HK-2 (cell line): ENCODE data around the gene SIT1.
A peak's percentile ranks its signal among the peaks of the same experiment; 100 is the strongest.
"Not testable (repeated sequence)": the region's sequence is repeated elsewhere in the genome, so short reads cannot be mapped to it uniquely, and the experiment has no call there.

Experiments
- DNase-seq: peaks from one replicate; pipeline ENCODE4 v3.0.0-alpha.2; 2018; ENCODE audit not compliant: unreplicated experiment

The SIT1 gene

GRCh38 chr9:35660966-35661415 lies 10.3 kb upstream of the SIT1 start:
- DNase-seq: no peak

GRCh38 chr9:35659340-35659739 lies 8.6 kb upstream of the SIT1 start:
- DNase-seq: no peak

DNA sequence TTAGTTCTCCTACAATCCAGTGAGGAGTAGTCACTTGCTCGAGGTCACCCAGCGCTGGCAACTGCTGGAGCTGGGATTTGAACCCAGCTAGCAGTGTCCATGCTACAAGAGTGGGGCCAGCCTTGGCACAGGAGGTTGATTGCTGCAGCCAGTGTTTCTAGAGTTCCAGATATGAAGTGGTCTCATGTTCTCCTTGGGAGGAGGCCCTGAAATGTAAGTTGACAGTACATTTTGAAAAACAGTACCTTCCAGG lies 8.2 kb upstream of the SIT1 start:
- no peak for DNase-seq

DNA sequence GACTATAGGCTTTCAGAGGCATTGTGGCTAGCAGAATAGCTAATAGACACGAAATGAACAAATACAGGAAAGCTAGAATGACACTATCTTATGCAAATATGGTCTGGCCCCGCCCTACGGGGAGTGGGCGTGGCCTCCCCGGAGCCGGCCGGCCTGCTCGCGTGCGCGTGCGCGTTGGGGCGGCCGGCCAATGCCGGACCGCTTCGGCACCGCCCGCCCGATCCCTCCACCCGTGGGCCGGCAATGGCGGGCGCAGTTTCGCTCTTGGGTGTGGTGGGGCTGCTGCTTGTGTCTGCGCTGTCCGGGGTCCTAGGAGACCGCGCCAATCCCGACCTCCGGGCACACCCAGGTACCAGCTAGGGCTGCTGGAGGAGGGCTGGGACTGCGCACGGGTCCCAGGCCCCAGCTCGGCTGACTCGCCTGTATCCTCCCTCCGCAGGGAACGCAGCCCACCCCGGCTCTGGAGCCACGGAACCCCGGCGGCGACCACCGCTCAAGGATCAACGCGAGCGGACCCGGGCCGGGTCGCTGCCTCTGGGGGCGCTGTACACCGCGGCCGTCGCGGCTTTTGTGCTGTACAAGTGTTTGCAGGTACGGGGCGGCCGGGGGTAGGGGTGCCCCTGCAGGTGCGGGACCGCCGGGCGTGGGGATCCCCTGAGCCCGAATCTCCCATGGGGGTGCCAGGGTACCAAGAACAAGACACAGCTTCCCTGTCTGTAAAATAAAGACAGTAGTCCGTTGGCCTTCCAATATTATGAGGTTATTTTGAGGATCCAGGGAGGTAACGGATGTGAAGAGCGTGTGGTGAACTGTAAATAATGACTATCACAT lies 7.6 kb upstream of the SIT1 start, which contains the start of gene CCDC107:
TSS of gene CCDC107 (plus strand) at position 156 of the 831 bp plus-strand sequence. CDS start at position 244, 88 bp downstream.
- DNase-seq: peak; percentile 79

DNA sequence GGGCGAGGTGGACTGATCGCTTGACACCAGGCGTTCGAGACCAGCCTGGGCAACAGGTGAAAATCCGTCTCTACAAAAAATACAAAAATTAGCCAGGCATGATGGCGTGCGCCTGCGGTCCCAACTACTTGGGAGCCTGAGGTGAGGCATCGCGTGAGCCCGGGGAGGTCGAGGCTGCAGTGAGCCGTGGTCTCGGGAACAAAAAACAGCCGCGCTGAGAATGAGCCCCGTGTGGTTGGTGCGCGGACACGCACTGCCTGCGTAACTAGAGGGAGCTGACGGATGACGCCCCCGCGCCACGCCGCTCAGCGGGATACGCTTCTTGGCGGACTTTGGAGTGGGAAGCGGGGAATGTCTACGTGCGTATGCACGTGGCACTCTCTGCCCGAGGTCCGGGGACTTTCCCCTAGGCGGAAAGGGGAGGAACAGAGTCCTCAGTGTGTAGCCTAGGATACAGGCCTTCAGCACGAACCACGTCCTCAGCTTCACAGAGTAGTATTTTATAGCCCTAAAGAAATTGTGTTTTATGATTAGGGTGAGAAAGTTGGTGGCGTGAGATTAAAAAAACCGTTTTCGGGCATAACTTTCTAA lies 6.9 kb upstream of the SIT1 start, which contains the start of gene RMRP:
TSS of gene RMRP (minus strand) at position 474 of the 591 bp plus-strand sequence.
- DNase-seq: peak; percentile 94

DNA sequence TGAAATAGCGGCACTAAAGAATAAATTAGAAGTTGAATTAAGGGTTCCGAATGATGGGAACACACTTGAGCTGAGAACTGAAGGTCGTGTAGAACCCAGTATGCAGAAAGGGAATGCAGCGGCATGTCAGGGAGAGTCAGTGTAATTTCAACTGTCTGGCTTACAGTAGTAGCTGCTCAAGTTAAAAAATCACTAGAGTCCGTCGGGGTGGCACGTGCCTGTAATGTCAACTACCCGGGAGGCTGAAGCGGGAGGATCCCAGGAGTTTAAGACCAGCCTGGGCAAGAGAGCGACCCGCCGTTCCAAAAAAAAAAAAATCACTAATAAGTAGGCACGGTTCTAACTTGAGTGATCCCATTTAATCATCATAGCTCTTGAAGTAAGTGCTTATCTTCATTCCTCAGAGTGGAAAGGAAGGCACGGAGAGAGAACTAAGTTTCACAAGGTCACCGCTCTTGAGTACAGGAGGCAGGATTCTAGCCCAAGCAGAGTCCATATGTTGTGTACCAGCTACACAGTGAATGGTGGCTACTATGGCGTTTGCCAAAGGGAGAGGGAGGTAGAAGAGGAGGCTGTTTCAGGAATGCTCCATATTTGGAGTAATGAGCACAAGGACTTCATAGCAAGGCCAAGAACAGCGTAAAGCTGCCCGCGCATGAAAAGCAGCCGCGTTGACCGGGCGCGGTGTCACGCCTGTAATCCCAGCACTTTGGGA lies 6.3 kb upstream of the SIT1 start:
- DNase-seq: no peak

DNA sequence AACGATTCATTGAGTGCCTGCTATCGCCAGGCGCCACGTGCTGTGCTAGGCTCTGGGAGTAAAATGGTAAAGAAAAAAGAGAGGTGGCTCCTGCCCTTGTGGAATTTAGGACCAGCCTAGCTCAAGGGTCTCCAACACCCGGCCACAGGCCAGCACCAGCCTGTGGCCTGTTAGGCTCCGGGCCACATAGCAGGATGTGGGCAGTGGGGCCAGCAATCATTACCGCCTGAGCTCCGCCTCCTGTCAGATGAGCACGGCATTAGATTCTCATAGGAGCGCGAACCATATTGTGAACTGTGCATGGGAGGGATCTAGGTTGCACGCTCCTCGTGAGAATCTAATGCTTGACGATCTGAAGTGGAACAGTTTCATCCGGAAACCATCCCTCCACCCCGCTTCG lies 5.6 kb upstream of the SIT1 start:
- no peak for DNase-seq

DNA sequence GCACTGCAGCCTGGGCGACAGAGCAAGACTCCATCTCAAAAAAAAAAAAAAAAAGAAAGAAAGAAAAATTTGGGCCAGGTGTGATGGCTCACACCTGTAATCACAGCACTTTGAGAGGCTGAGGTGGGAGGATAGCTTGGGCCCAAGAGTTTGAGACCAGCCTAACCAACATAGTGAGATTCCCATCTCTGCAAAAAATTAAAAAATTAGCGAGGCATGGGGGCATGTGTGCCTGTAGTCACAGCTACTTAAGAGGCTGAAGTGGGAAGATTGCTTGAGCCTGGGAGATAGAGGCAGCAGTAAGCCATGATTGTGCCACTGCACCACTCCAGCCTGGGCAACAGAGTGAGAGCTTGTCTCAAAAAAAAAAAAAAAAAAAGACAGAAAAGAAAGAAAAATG lies 2.9 kb upstream of the SIT1 start:
- DNase-seq: no peak

- no peak for DNase-seq
These were observed 2.1 kb upstream of the SIT1 start for GRCh38 chr9:35652829-35653209.

GRCh38 chr9:35651956-35652828 lies 1.5 kb upstream of the SIT1 start:
- no peak for DNase-seq

DNA sequence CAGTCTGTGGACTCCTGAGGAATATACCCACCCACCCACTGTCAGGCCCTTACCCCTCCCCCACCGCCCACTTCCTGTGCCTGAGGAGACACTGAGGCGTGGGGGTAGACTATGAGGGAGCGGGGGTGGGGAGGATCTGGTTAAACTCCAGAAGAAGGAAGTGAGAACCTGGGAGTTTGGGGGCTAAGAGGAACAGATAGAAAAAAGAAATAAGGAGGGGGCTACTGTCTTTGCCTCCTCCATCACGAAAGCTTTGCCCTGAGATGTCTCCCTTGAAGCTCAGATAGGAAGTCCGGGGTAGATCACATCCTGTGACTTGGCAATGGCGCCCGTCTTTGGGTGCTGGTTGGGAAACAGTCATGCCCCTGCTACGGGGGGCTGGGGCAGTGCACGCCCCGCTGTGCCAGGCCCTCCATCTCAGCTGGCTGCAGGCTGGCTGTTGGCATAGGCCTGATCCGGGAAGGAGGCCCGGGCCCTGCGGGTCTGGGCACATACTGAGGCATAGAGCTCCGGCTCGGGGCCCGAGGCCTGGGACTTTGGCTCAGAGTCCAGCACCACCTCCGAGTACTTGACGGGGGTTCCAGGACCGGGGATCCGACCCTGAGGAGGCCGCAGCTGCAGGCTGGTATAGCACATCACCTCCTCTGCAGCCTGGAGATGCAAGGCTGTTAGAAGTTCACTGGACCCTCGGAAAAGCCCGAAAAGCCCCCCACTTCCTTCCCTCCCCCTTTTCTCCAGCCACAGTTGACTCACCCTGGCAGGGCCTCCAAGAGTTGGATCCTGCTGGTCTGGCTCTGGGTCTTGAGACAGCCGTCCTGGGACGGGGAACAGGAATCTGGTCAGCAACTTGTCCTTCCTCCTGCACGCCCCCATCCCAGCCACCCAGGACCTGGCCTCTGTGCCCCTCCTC lies 1.0 kb downstream of the SIT1 start:
- no peak for DNase-seq

- peak; percentile 85 for DNase-seq
These were observed 4.0 kb downstream of the SIT1 start for GRCh38 chr9:35646533-35647265.

DNA sequence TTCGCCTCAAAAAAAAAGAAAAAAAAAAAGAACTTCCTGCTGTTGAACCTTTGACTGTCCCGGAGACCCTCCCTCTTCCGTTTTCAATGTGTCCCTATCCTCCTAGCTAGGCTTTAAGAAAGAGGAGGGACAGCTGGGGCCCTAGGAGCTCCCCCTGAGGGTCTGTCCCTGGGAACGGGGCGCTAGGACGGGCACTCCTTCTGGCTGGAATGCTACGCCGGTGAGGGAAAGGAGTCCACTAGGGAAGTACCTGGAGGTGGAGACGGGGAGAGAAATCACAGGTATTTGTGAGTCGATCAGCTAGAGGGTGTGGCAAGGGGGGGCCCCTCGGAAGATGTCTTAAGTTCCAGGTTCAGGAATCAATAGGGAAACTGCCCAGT lies 4.6 kb downstream of the SIT1 start:
- DNase-seq: peak; percentile 50

DNA sequence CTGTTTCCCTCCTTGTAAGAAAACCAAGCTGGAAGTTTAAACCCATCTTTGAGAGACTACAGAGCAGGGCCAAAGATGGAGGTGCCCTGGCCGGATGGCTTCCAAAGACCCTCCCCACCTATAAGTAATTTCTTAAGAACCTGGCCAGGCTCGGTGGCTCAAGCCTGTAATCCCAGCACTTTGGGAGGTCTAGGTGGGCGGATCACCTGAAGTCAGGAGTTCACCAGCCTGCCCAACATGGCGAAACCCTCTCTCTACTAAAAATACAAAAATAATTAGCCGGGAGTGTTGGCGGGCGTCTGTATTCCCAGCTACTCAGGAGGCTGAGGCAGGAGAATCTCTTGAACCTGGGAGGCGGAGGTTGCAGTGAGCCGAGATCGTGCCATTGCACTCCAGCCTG lies 5.0 kb downstream of the SIT1 start:
- not testable (repeated sequence) for DNase-seq

DNA sequence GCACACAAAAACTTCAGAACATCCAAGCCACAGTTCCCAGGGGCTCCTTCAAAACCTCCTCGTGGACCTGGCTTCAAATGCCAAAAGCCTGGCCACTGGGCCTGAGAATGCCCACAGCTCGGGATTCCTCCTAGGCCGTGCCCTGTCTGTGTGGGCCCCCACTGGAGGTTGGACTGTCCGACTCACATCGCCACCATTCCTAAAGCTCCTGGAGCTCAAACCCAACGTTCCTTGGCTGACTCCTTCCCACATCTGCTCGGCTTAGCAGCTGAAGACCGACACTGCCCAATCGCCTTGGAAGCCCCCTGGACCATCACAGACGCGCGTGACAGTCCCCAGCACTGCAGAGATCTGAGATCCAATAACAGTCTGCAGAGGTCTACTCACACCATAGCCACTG lies 7.7 kb downstream of the SIT1 start:
- no peak for DNase-seq

DNA sequence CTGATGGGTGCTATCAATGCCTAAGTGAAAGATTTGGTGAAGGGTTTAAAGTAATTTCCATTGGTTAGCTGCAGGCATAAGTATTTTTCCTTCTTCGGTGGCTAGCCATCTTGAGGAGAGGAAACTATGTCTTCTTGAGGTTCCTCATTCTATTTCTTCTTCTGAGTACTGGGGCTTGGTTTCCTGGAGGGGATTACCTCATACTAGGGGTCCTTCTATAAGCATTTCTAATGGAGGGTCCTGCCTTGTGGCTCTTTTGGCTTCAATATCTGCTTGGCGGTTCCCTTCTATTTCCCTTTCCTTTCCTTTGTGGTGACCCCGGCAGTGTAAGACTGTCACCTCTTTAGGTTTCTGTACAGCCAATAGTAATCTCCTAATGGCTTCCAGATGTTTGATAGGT lies 9.3 kb downstream of the SIT1 start:
- not testable (repeated sequence) for DNase-seq

DNA sequence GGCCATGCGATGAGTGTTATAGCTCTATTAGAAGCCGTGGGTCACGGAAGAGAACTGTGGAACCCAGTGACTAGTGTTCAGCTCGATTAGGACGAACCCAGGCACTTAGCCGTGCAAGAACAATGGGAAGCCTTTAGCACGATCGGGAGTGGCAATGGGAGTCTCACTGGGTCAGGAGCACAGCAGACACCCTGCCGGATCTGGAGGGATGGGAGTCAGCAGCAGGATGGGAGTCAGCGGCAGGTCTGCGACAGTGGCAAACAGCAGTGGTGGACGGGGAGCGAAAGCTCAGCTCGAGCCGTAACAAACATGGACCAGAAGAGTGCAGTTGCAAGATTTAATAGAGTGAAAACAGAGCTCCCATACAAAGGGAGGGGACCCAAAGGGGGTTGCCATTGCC lies 10.3 kb downstream of the SIT1 start:
- not testable (repeated sequence) for DNase-seq

DNA sequence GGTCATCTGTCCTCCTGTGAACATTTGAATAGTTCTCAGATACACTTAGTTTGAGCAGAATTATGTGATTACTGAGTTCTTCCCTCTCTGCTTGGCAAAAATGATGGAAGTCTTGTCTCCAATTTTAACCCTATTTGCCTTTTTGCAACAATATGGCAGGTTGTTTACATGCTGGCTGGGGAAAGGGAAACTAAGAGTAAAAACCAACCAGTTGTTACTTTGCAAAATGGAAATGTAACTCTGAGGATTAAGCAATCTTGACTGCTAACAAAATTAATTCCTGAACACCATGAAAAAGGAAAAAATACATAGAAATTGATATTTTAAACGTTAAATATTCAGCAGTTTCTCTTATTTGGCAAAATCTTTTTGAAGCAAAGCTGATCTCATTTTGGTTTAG lies 11.1 kb downstream of the SIT1 start:
- DNase-seq: no peak

- DNase-seq: not testable (repeated sequence)
These were observed 11.5 kb downstream of the SIT1 start for GRCh38 chr9:35639225-35639624.

- DNase-seq: not testable (repeated sequence)
These were observed 12.0 kb downstream of the SIT1 start for GRCh38 chr9:35638751-35639150.
